MCF 10A (cell line): ENCODE data around the gene WDR4. TPM values are rescaled to one million over a fixed set of nuclear protein-coding genes. Genes with fewer than 3 reads are reported as not detected.
"Not testable (repeated sequence)": the region's sequence is repeated elsewhere in the genome, so short reads cannot be mapped to it uniquely, and the experiment has no call there.

ENCODE experiments used
- BruUV-seq: library from RNA; stranded (reverse); fragments of 400-500 nt; replicated peaks from 2 replicates; lab custom pipeline; 2021; lab: Mats Ljungman, UMichigan
- CTCF ChIA-PET: fragments of 300-600 bp; sonication (Branson Sonifier 250); formaldehyde crosslinking; extraction: SDS; loops from one replicate; lab custom pipeline; 2021; ENCODE audit warnings: antibody characterized with exemption, inconsistent platforms; lab: Yijun Ruan, JAX
- POLR2A ChIA-PET: fragments of 300-600, 350-650 bp; sonication (Branson Sonifier 250); formaldehyde crosslinking; extraction: SDS; loops from one replicate; lab custom pipeline; 2020; ENCODE audit warnings: antibody characterized with exemption, inconsistent platforms; lab: Yijun Ruan, JAX
- DNase-seq: peaks from one replicate; pipeline ENCODE4 v3.0.0-alpha.2; 2018; ENCODE audit not compliant: unreplicated experiment
- H3K27ac Mint-ChIP-seq: one replicate; pipeline ENCODE4 v1.8.0; 2022; ENCODE audit warnings: mild to moderate bottlenecking, low read depth, mixed read lengths; ENCODE audit not compliant: unreplicated experiment
- H3K27me3 Mint-ChIP-seq: one replicate; pipeline ENCODE4 v1.8.0; 2022; ENCODE audit warnings: mixed read lengths; ENCODE audit not compliant: insufficient read depth, unreplicated experiment
- H3K36me3 Mint-ChIP-seq: one replicate; pipeline ENCODE4 v1.8.0; 2022; ENCODE audit warnings: mild to moderate bottlenecking, moderate library complexity, mixed read lengths; ENCODE audit not compliant: insufficient read depth, unreplicated experiment
- H3K4me1 Mint-ChIP-seq: one replicate; pipeline ENCODE4 v1.8.0; 2022; ENCODE audit warnings: mixed read lengths; ENCODE audit not compliant: insufficient read depth, unreplicated experiment
- H3K4me3 Mint-ChIP-seq: one replicate; pipeline ENCODE4 v1.8.0; 2022; ENCODE audit warnings: mild to moderate bottlenecking, moderate library complexity, mixed read lengths; ENCODE audit not compliant: unreplicated experiment
- H3K9me3 Mint-ChIP-seq: one replicate; pipeline ENCODE4 v1.8.0; 2022; ENCODE audit warnings: mixed read lengths; ENCODE audit not compliant: unreplicated experiment
- intact Hi-C: fragments of 100-400 bp; cut with micrococcal nuclease; formaldehyde crosslinking; loops from 2 replicates; pipeline ENCODE4 v1.14.1; 2022
- total RNA-seq: library from RNA; stranded (reverse); gene quantifications from 2 replicates; pipeline ENCODE4 v1.2.3, GENCODE V29; 2022
- TF ChIP-seq, protein P1 (sequence below): fragments of 200-600 bp; IDR thresholded peaks from one replicate; pipeline ENCODE4 v1.8.0; 2022; ENCODE audit warnings: antibody characterized with exemption, mild to moderate bottlenecking; ENCODE audit not compliant: unreplicated experiment

The WDR4 gene
- total RNA-seq, 1 experiment from 2014 or later: 34.4 TPM

DNA sequence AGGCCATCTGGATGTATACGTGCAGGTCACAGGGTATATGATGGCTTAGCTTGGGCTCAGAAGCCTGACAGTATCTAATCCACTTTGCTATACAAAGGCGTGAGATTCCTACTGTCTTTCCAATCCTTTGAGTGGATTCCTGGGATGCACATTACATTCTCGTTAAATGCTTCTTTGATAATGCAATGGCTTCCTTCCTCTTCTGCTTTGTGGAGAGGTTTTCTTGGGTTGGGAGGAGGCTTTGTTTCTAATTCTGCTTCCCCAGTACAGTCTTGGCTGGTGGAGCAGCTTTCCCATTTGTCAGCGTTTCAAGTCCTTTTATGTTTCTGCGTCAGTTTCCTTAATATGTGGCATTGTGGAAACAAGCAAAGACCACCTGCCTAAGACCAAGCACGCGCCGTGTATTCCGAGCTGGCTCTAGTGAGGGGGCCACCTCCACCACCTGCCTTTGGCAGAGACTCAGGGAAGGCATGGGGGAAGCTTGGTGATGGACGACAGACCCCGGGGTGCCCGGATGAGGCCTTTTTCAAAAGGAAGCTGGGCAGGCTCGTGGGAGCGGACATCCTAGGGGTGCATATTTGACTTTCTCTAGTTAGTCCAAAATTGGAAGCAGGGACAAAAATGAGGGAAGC is 72.7 kb downstream of the WDR4 start:
- POLR2A ChIA-PET: interaction anchor here (1.1 kb wide), 1 partner anchor 9 kb away, joined by 3 read pairs; no protein-coding TSS in a partner anchor
- BruUV-seq: no TSS peak
- Mint-ChIP-seq H3K9me3 (no peaks in the 10 kb centered on the region), H3K27ac (no peak overlapping the region), H3K27me3 (peaks cover 16% of the 10 kb centered on the region), H3K4me1 (no peaks in the 10 kb centered on the region), H3K36me3 (no peaks in the 10 kb centered on the region), H3K4me3 (no peak overlapping the region)
- DNase-seq: no peak
- intact Hi-C loops: no loop called here
- TF ChIP-seq, protein P1, sequence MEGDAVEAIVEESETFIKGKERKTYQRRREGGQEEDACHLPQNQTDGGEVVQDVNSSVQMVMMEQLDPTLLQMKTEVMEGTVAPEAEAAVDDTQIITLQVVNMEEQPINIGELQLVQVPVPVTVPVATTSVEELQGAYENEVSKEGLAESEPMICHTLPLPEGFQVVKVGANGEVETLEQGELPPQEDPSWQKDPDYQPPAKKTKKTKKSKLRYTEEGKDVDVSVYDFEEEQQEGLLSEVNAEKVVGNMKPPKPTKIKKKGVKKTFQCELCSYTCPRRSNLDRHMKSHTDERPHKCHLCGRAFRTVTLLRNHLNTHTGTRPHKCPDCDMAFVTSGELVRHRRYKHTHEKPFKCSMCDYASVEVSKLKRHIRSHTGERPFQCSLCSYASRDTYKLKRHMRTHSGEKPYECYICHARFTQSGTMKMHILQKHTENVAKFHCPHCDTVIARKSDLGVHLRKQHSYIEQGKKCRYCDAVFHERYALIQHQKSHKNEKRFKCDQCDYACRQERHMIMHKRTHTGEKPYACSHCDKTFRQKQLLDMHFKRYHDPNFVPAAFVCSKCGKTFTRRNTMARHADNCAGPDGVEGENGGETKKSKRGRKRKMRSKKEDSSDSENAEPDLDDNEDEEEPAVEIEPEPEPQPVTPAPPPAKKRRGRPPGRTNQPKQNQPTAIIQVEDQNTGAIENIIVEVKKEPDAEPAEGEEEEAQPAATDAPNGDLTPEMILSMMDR: no peak
- CTCF ChIA-PET: no interaction called here

GRCh38 chr21:42801616-42802015 is 77.7 kb downstream of the WDR4 start:
- H3K4me3 Mint-ChIP-seq, BruUV-seq, H3K36me3 Mint-ChIP-seq, H3K27me3 Mint-ChIP-seq, intact Hi-C loops, H3K4me1 Mint-ChIP-seq, POLR2A ChIA-PET, H3K27ac Mint-ChIP-seq, DNase-seq, CTCF ChIA-PET, H3K9me3 Mint-ChIP-seq: not testable (repeated sequence)

DNA sequence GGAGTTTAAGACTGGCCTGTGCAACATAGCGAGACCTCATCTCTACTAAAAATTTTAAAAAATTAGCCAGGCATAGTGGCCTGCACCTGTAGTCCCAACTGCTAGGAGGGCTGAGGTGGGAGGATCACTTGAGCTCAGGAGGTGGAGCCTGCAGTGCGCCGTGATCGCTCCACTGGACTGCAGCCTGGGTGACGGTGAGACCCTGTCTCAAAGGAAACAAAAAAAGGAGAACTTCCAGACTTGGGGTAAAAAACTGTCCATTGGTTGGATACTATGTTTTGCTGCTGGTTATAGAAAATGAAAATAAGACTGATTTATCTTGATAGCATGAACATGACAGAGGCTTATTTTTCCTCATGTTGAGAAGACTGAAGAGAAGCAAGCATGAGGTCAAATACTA is 79.4 kb downstream of the WDR4 start:
- no TSS peak for BruUV-seq
- intact Hi-C loops: no loop called here

DNA sequence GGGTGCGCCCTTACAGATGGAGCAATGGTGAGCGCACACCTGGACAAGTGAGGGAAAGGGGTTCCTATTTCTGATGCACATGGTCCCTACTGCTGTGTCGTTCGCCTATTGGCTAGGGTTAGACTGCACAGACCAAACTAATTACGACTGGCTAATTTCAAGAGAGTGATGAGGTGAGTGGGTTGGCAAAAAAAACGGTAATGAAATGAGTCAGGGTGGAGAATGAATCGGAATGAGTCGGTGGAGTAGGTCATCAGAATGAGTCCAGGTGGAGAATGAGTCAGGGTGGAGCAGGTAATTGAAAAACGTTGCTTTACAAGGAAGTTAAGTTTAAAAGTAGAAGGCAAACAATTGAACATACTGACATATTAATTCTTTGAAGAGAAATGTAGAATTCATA is 79.8 kb downstream of the WDR4 start:
- peak overlapping the region; percentile 6 for H3K27ac Mint-ChIP-seq
- no peaks in the 10 kb centered on the region for H3K36me3 Mint-ChIP-seq
- POLR2A ChIA-PET: no interaction called here
- no TSS peak for BruUV-seq
- intact Hi-C loops: no loop called here
- peak; percentile 13 for DNase-seq
- TF ChIP-seq, protein P1: no peak
- no peak overlapping the region for H3K4me3 Mint-ChIP-seq
- no peaks in the 10 kb centered on the region for H3K9me3 Mint-ChIP-seq
- CTCF ChIA-PET: no interaction called here
- peaks cover 23% of the 10 kb centered on the region for H3K27me3 Mint-ChIP-seq
- peaks cover 6% of the 10 kb centered on the region for H3K4me1 Mint-ChIP-seq

More for the DNA sequence above, 79.4 kb downstream of the WDR4 start:
- H3K36me3 Mint-ChIP-seq: no peaks in the 10 kb centered on the region
- POLR2A ChIA-PET: no interaction called here
- H3K27ac Mint-ChIP-seq: no peak overlapping the region
- no peak for DNase-seq
- no peak overlapping the region for H3K4me3 Mint-ChIP-seq
- H3K4me1 Mint-ChIP-seq: peaks cover 6% of the 10 kb centered on the region
- H3K27me3 Mint-ChIP-seq: peaks cover 21% of the 10 kb centered on the region
- TF ChIP-seq, protein P1: no peak
- no peaks in the 10 kb centered on the region for H3K9me3 Mint-ChIP-seq
- CTCF ChIA-PET: no interaction called here

Other genes starting within 250 kb of the WDR4 start
- gene PDE9A, start 225.9 kb downstream of the WDR4 start, total RNA-seq: not detected in 2 replicates
- gene NDUFV3, start 13.8 kb upstream of the WDR4 start, total RNA-seq: 70.0 and 79.7 TPM in 2 replicates
- gene ERVH48-1, start 46.1 kb upstream of the WDR4 start, total RNA-seq: not detected in 2 replicates
- gene PKNOX1, start 95.0 kb upstream of the WDR4 start, total RNA-seq: 13.4 and 15.0 TPM in 2 replicates
- gene CBS, start 196.3 kb upstream of the WDR4 start, total RNA-seq: 71.2 and 89.4 TPM in 2 replicates
- gene U2AF1, start 228.0 kb upstream of the WDR4 start, total RNA-seq: 37.9 and 38.0 TPM in 2 replicates